ENCODE measurements around the gene PHF12. TPM values are rescaled to one million over a fixed set of nuclear protein-coding genes. Genes with fewer than 3 reads are reported as not detected.
A peak's percentile ranks its signal among the peaks of the same experiment; 100 is the strongest.

The PHF12 gene
- total RNA-seq, 2 experiments from 2014 or later = 45.7 to 52.6 TPM

DNA sequence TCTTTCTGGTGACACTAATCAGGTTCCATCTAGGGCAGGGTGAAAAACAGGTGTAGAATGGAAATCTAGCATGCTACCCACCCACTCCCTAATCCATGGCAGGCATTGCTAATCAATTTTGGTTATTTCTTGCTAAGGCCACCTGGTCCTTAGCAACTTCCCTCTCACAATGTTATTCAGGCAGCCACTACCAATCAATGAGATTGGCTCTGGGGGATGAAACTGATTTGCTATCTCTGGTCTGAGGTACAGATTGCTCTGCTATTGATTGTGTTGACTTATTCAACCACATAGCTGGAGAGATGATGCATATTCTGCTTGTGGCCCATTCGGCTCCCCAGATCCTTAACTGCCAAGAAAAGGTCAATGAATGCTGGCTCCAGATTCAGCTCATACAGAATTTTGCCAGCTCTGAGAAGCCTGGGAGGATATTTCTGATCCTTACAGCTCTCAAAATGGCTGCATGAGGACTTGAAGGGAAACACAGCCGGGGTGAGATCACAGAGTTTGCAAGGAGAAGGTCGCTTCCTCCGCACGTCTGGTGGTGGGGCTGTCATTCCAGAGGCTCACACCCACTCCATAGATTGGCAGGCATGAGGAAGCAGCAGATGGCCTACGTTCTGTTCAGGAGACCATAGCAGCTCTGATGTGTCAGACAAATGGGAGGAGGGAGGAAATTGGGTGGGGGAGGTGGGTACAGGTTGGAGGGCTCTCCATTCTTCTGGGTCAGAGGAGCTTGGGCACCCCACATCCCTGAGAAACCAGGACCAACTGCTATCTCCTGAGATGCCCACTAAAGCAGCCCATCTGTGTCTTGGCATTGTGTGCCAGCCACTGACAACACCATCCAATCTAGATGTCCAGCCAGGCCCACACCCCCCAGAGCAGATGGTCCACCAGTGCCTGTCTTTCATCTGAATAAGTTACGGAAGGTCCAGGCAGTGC lies 32.2 kb upstream of the PHF12 start:
- ATAC-seq (no peak), DNase-seq (no peak)
- ChIA-PET POLR2A (interaction anchor here (1.4 kb wide), 1 partner anchor 32 kb away, joined by 3 read pairs; the partner anchor contains the start of gene PHF12), CTCF (interaction anchor here (1.2 to 1.6 kb wide), 5 partner anchors 18 to 133 kb away, joined by 4 to 10 read pairs (median 6); no protein-coding TSS in a partner anchor)
- peaks cover 2% of the 10 kb centered on the region for H3K9me3 Mint-ChIP-seq
- H3K27ac Mint-ChIP-seq = peak overlapping the region; percentile 94
- intact Hi-C loops (cut with micrococcal nuclease) = no loop called here
- H3K4me1 Mint-ChIP-seq (ENCODE audit: low read depth) = peaks cover 22% of the 10 kb centered on the region
- TF ChIP-seq, protein P1, sequence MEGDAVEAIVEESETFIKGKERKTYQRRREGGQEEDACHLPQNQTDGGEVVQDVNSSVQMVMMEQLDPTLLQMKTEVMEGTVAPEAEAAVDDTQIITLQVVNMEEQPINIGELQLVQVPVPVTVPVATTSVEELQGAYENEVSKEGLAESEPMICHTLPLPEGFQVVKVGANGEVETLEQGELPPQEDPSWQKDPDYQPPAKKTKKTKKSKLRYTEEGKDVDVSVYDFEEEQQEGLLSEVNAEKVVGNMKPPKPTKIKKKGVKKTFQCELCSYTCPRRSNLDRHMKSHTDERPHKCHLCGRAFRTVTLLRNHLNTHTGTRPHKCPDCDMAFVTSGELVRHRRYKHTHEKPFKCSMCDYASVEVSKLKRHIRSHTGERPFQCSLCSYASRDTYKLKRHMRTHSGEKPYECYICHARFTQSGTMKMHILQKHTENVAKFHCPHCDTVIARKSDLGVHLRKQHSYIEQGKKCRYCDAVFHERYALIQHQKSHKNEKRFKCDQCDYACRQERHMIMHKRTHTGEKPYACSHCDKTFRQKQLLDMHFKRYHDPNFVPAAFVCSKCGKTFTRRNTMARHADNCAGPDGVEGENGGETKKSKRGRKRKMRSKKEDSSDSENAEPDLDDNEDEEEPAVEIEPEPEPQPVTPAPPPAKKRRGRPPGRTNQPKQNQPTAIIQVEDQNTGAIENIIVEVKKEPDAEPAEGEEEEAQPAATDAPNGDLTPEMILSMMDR (IDR thresholded peaks at IDR 0.05) = no peak
- H3K27me3 Mint-ChIP-seq = no peaks in the 10 kb centered on the region
- H3K36me3 Mint-ChIP-seq (ENCODE audit: low read depth) = no peaks in the 10 kb centered on the region
- H3K4me3 Mint-ChIP-seq = no peak overlapping the region

- POLR2A ChIA-PET = interaction anchor here (1.4 kb wide), 1 partner anchor 30 kb away, joined by 3 read pairs; the partner anchor contains the start of gene PHF12
- H3K4me3 Mint-ChIP-seq = no peak overlapping the region
- intact Hi-C loops (cut with micrococcal nuclease) = no loop called here
- CTCF ChIA-PET = interaction anchor here (1.4 to 3.7 kb wide), 4 partner anchors 17 to 134 kb away, joined by 6 to 18 read pairs (median 12); no protein-coding TSS in a partner anchor
- TF ChIP-seq, protein P1 (IDR thresholded peaks at IDR 0.05) = no peak
- H3K27ac Mint-ChIP-seq = peak overlapping the region; percentile 94
- no peaks in the 10 kb centered on the region for H3K27me3 Mint-ChIP-seq
- H3K4me1 Mint-ChIP-seq (ENCODE audit: low read depth) = peaks cover 22% of the 10 kb centered on the region
- no peaks in the 10 kb centered on the region for H3K36me3 Mint-ChIP-seq (ENCODE audit: low read depth)
- ATAC-seq (peak; percentile 91), DNase-seq (peak; percentile 79)
- H3K9me3 Mint-ChIP-seq = peaks cover 2% of the 10 kb centered on the region
Observed at GRCh38 chr17:28982131-28982793, 30.9 kb upstream of the PHF12 start.

- Mint-ChIP-seq H3K36me3 (ENCODE audit: low read depth) (no peaks in the 10 kb centered on the region), H3K9me3 (peaks cover 2% of the 10 kb centered on the region), H3K4me1 (ENCODE audit: low read depth) (peaks cover 17% of the 10 kb centered on the region), H3K4me3 (no peak overlapping the region), H3K27ac (no peak overlapping the region), H3K27me3 (no peaks in the 10 kb centered on the region)
- DNase-seq = no peak
- TF ChIP-seq, protein P1 (IDR thresholded peaks at IDR 0.05) = no peak
- intact Hi-C loops (cut with micrococcal nuclease) = no loop called here
- POLR2A ChIA-PET = no interaction called here
- CTCF ChIA-PET = interaction anchor here (1.0 to 1.5 kb wide), 2 partner anchors 13 to 241 kb away, joined by 3 to 14 read pairs; no protein-coding TSS in a partner anchor
- ATAC-seq = no peak
Observed at GRCh38 chr17:28978356-28978964, 27.1 kb upstream of the PHF12 start.

GRCh38 chr17:28977659-28978355 lies 26.5 kb upstream of the PHF12 start:
- H3K27me3 Mint-ChIP-seq = no peaks in the 10 kb centered on the region
- TF ChIP-seq, protein P1 (IDR thresholded peaks at IDR 0.05) = no peak
- intact Hi-C loops (cut with micrococcal nuclease) = no loop called here
- no peak overlapping the region for H3K4me3 Mint-ChIP-seq
- peaks cover 10% of the 10 kb centered on the region for H3K4me1 Mint-ChIP-seq (ENCODE audit: low read depth)
- DNase-seq = no peak
- ChIA-PET POLR2A (no interaction called here), CTCF (interaction anchor here (1.0 to 1.5 kb wide), 2 partner anchors 12 to 241 kb away, joined by 3 to 14 read pairs; no protein-coding TSS in a partner anchor)
- H3K36me3 Mint-ChIP-seq (ENCODE audit: low read depth) = no peaks in the 10 kb centered on the region
- no peak for ATAC-seq
- H3K9me3 Mint-ChIP-seq = peaks cover under 1% of the 10 kb centered on the region
- H3K27ac Mint-ChIP-seq = no peak overlapping the region
